ENCODE measurements around the gene MSI2. TPM values are rescaled to one million over a fixed set of nuclear protein-coding genes. Genes with fewer than 3 reads are reported as not detected.
"Not testable (repeated sequence)": the region's sequence is repeated elsewhere in the genome, so short reads cannot be mapped to it uniquely, and the experiment has no call there.

Gene MSI2
- total RNA-seq, 1 donor from 2014 or later, result 140 TPM

DNA sequence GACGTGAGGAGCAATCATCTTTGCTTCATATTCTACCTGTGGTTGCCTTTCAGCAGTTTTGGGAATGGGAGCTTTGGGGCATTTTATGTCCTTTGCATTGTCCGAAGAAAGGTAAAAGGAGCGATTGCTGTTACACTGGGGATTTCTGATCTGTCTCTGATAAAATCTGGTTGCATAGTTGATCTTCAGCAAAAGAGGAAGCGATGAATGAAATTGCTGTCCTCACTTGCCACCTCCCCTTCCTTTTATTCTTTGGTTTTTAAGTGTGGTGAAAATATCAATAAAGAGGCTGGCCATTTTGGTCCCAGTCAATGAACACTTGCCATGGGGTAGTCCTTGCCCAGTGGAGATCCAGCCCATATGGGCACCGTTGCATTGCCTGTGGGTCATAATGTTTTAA is 236.8 kb downstream of the MSI2 start:
- Mint-ChIP-seq H3K4me1 (peaks cover 31% of the 10 kb centered on the region), H3K36me3 (ENCODE audit: low read depth) (peaks cover 4% of the 10 kb centered on the region), H3K4me3 (peak overlapping the region; percentile 3), H3K27me3 (ENCODE audit: low read depth) (no peaks in the 10 kb centered on the region), H3K27ac (ENCODE audit: unreplicated experiment) (no peak overlapping the region), H3K9me3 (no peaks in the 10 kb centered on the region)
- TF ChIP-seq, protein P1, sequence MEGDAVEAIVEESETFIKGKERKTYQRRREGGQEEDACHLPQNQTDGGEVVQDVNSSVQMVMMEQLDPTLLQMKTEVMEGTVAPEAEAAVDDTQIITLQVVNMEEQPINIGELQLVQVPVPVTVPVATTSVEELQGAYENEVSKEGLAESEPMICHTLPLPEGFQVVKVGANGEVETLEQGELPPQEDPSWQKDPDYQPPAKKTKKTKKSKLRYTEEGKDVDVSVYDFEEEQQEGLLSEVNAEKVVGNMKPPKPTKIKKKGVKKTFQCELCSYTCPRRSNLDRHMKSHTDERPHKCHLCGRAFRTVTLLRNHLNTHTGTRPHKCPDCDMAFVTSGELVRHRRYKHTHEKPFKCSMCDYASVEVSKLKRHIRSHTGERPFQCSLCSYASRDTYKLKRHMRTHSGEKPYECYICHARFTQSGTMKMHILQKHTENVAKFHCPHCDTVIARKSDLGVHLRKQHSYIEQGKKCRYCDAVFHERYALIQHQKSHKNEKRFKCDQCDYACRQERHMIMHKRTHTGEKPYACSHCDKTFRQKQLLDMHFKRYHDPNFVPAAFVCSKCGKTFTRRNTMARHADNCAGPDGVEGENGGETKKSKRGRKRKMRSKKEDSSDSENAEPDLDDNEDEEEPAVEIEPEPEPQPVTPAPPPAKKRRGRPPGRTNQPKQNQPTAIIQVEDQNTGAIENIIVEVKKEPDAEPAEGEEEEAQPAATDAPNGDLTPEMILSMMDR (conservative IDR thresholded peaks at IDR 0.05), result no peak
- no peak for DNase-seq (ENCODE audit: low read depth, low spot score)

- Mint-ChIP-seq H3K27ac (ENCODE audit: unreplicated experiment) (no peak overlapping the region), H3K9me3 (no peaks in the 10 kb centered on the region), H3K4me3 (peak overlapping the region; percentile 3), H3K27me3 (ENCODE audit: low read depth) (no peaks in the 10 kb centered on the region), H3K4me1 (peaks cover 31% of the 10 kb centered on the region), H3K36me3 (ENCODE audit: low read depth) (peaks cover 4% of the 10 kb centered on the region)
- TF ChIP-seq, protein P1 (conservative IDR thresholded peaks at IDR 0.05), result no peak
- DNase-seq (ENCODE audit: low read depth, low spot score), result no peak
These were observed 237.3 kb downstream of the MSI2 start for GRCh38 chr17:57493625-57494024.

DNA sequence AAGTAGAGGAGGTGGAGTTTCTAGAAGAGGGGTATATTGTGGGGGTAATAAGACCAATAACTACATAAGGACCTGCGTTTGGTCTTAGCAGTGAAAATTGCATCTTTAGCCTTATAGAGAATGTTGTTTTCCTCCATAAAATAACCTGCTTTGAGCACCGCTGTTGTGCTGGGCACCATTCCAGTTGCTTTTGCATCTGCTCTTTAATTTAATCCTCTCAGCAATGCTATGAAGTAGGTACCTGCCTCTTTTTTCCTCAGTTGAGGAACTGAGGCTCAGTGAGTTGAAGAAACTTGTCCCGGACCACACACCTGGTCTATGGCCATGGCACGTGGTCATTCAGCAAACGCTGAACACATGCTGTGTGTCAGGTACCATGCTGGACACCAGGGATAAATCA is 238.1 kb downstream of the MSI2 start:
- TF ChIP-seq, protein P1 (conservative IDR thresholded peaks at IDR 0.05), result no peak
- Mint-ChIP-seq H3K4me3 (no peak overlapping the region), H3K9me3 (no peaks in the 10 kb centered on the region), H3K36me3 (ENCODE audit: low read depth) (peaks cover 4% of the 10 kb centered on the region), H3K4me1 (peaks cover 28% of the 10 kb centered on the region), H3K27ac (ENCODE audit: unreplicated experiment) (no peak overlapping the region), H3K27me3 (ENCODE audit: low read depth) (no peaks in the 10 kb centered on the region)
- no peak for DNase-seq (ENCODE audit: low read depth, low spot score)

GRCh38 chr17:57495771-57496170 is 239.4 kb downstream of the MSI2 start:
- DNase-seq (ENCODE audit: low read depth, low spot score), result no peak
- no peaks in the 10 kb centered on the region for H3K27me3 Mint-ChIP-seq (ENCODE audit: low read depth)
- peaks cover 4% of the 10 kb centered on the region for H3K36me3 Mint-ChIP-seq (ENCODE audit: low read depth)
- H3K27ac Mint-ChIP-seq (ENCODE audit: unreplicated experiment), result no peak overlapping the region
- peaks cover 2% of the 10 kb centered on the region for H3K9me3 Mint-ChIP-seq
- TF ChIP-seq, protein P1 (conservative IDR thresholded peaks at IDR 0.05), result no peak
- peak overlapping the region; percentile 39 for H3K4me3 Mint-ChIP-seq
- peaks cover 38% of the 10 kb centered on the region for H3K4me1 Mint-ChIP-seq

GRCh38 chr17:57496382-57496781 is 240.1 kb downstream of the MSI2 start:
- no peaks in the 10 kb centered on the region for H3K27me3 Mint-ChIP-seq (ENCODE audit: low read depth)
- peaks cover 44% of the 10 kb centered on the region for H3K4me1 Mint-ChIP-seq
- no peak overlapping the region for H3K4me3 Mint-ChIP-seq
- DNase-seq (ENCODE audit: low read depth, low spot score), result no peak
- H3K36me3 Mint-ChIP-seq (ENCODE audit: low read depth), result peaks cover 4% of the 10 kb centered on the region
- H3K27ac Mint-ChIP-seq (ENCODE audit: unreplicated experiment), result no peak overlapping the region
- H3K9me3 Mint-ChIP-seq, result peaks cover 2% of the 10 kb centered on the region
- TF ChIP-seq, protein P1 (conservative IDR thresholded peaks at IDR 0.05), result no peak

DNA sequence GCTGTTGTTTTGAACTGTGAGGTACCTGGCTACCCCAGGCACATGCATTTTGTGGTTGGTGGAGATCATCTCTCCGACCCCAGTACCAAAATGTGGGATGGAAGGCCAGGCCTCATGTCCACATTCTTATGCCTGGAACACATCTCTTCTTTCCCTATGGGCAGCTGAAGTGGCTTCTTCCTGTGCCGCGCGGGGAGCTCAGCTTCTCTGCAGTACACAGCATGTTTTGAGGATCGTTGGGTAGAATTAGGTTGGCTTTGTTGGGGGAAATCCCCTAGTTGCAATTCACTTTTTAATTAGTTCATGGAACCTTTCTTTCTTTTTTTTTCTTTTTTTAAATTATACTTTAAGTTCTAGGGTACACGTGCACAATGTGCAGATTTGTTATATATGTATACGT is 242.1 kb downstream of the MSI2 start:
- no peaks in the 10 kb centered on the region for H3K36me3 Mint-ChIP-seq (ENCODE audit: low read depth)
- peaks cover 2% of the 10 kb centered on the region for H3K9me3 Mint-ChIP-seq
- peaks cover 43% of the 10 kb centered on the region for H3K4me1 Mint-ChIP-seq
- H3K27ac Mint-ChIP-seq (ENCODE audit: unreplicated experiment), result no peak overlapping the region
- TF ChIP-seq, protein P1 (conservative IDR thresholded peaks at IDR 0.05), result no peak
- DNase-seq (ENCODE audit: low read depth, low spot score), result no peak
- no peaks in the 10 kb centered on the region for H3K27me3 Mint-ChIP-seq (ENCODE audit: low read depth)
- H3K4me3 Mint-ChIP-seq, result no peak overlapping the region

GRCh38 chr17:57499221-57499620 is 242.9 kb downstream of the MSI2 start:
- not testable (repeated sequence) for H3K9me3 Mint-ChIP-seq; DNase-seq (ENCODE audit: low read depth, low spot score); H3K36me3 Mint-ChIP-seq (ENCODE audit: low read depth); H3K27ac Mint-ChIP-seq (ENCODE audit: unreplicated experiment); H3K27me3 Mint-ChIP-seq (ENCODE audit: low read depth); H3K4me3 Mint-ChIP-seq
- H3K4me1 Mint-ChIP-seq, result peaks cover 48% of the 10 kb centered on the region

Data from neural crest cell (in vitro differentiated cells).